GM12801 (cell line): ENCODE measurements around the gene NEK6.

Experiments used
- TF ChIP-seq, protein P1 (sequence below): IDR thresholded peaks from one replicate; pipeline ENCODE4 v1.5.1; 2011; ENCODE audit warnings: control low read depth; ENCODE audit not compliant: insufficient read length; ENCODE audit errors: extremely low read depth

NEK6 gene

DNA sequence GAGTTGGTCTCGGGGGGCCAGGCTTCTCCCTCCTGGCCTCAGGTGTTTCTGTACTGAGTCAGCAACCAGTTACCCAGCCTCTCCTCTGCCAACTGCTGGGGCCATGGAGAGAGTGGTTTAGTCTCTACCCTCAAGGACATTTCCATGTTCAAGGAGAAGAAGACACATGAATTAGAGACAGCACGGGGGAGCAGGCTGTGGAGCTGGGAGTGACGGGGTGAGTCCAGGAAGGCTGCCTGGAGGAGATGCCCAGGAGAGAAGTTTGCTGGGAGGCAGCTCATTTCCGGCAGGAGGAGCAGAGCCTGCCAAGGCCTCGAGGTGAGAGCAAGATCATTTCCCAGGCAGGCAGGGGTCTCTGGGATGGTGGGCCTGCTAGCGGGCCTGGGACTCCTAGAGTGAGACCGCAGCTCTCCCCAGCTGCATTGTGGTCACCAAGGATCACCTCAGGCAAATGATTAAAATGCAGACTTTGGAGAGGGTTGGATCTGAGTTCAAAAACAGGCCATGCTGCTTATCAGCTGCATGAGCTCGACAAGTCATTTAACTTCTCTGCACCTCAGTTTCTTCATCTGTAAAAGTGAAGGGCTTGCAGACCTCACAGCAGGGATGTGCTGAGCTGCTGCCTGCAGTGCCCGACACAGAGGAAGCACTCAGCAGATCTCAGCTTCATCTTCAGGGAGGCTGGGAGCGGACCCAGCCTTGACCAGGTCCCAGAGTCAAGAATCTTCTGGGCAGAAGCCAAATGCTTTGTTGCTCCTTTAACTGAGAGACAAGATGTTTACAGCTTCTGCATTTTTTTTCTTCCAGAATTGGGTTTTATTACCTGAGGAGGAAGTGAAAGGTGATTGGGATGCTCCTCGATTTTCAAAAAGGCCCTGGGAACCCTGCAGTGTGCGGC is 35.2 kb downstream of the NEK6 start:
- TF ChIP-seq, protein P1, sequence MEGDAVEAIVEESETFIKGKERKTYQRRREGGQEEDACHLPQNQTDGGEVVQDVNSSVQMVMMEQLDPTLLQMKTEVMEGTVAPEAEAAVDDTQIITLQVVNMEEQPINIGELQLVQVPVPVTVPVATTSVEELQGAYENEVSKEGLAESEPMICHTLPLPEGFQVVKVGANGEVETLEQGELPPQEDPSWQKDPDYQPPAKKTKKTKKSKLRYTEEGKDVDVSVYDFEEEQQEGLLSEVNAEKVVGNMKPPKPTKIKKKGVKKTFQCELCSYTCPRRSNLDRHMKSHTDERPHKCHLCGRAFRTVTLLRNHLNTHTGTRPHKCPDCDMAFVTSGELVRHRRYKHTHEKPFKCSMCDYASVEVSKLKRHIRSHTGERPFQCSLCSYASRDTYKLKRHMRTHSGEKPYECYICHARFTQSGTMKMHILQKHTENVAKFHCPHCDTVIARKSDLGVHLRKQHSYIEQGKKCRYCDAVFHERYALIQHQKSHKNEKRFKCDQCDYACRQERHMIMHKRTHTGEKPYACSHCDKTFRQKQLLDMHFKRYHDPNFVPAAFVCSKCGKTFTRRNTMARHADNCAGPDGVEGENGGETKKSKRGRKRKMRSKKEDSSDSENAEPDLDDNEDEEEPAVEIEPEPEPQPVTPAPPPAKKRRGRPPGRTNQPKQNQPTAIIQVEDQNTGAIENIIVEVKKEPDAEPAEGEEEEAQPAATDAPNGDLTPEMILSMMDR, result no peak

DNA sequence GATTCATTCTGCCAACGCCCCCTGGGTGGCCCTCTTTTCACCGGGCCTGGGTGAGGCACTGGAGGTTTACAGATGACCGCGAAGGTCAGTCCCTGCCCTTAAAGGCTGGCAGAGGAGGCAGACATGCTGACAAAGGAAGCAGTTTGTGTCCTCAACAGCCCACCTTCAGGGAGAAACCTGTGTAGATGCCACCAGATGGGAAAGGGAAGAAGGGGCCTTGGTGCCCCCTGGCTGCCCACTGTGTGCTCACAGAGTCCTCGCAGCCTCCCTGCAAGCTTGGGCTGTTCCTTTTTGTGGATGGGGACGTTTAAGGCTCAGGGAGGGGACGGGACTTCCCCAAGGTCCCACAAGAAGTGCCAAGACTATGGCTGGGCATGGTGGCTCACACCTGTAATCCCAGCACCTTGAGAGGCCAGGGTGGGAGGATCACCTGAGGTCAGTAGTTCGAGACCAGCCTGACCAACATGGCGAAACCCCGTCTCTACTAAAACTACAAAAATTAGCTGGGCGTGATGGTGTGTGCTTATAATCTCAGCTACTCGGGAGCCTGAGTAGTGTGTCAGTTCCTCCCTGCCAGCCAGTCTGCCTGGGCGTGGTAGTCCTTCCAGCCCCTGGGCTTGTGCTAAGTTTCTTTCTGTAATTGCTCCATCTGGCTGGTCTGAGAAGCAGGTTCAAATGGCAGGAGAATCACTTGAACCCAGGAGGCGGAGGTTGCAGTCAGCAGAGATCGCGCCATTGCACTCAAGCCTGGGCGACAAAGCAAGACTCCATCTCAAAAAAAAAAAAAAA is 36.2 kb downstream of the NEK6 start:
- TF ChIP-seq, protein P1, result no peak

GRCh38 chr9:124295159-124295794 is 37.5 kb downstream of the NEK6 start:
- TF ChIP-seq, protein P1, result no peak

- TF ChIP-seq, protein P1, result no peak
Measured at GRCh38 chr9:124296094-124296493, 38.3 kb downstream of the NEK6 start.

- TF ChIP-seq, protein P1, result no peak
Measured at GRCh38 chr9:124296796-124297550, 39.2 kb downstream of the NEK6 start.

- TF ChIP-seq, protein P1, result no peak
Measured at GRCh38 chr9:124297551-124297901, 39.8 kb downstream of the NEK6 start.
